Endodermal cell (in vitro differentiated cells): Measurements from ENCODE around the gene PCDHGA1. TPM values are rescaled to one million over a fixed set of nuclear protein-coding genes. Genes with fewer than 3 reads are reported as not detected.

Experiments used
- DNase-seq: peaks from one replicate; pipeline ENCODE4 v3.0.0-alpha.2; 2017
- H3K27ac ChIP-seq: 2 replicates; pipeline ENCODE4 v1.5.1; 2013; ENCODE audit warnings: mild to moderate bottlenecking, low read depth, low read length, moderate library complexity
- H3K27me3 ChIP-seq: 2 replicates; pipeline ENCODE4 v1.6.1; 2013; ENCODE audit warnings: mild to moderate bottlenecking, low read length, moderate library complexity; ENCODE audit not compliant: insufficient read depth, control insufficient read depth, poor library complexity, severe bottlenecking
- H3K36me3 ChIP-seq: 2 replicates; pipeline ENCODE4 v1.7.0; 2013; ENCODE audit warnings: mild to moderate bottlenecking, low read length, moderate library complexity; ENCODE audit not compliant: control insufficient read depth, insufficient read depth
- H3K4me1 ChIP-seq: one replicate; pipeline ENCODE4 v1.7.0; 2013; ENCODE audit warnings: low read length; ENCODE audit not compliant: control insufficient read depth, insufficient read depth
- H3K4me3 ChIP-seq: 2 replicates; pipeline ENCODE4 v1.5.1; 2013; ENCODE audit warnings: mild to moderate bottlenecking, low read length, moderate library complexity
- H3K9ac ChIP-seq: 2 replicates; pipeline ENCODE4 v1.6.1; 2013; ENCODE audit warnings: mild to moderate bottlenecking, low read length, moderate library complexity; ENCODE audit not compliant: poor library complexity, severe bottlenecking; ENCODE audit errors: extremely low read depth
- H3K9me3 ChIP-seq: 2 replicates; pipeline ENCODE4 v1.6.1; 2013; ENCODE audit warnings: mild to moderate bottlenecking, low read length, moderate library complexity; ENCODE audit not compliant: control insufficient read depth
- H3K27ac Mint-ChIP-seq: 2 replicates; pipeline ENCODE4 v1.8.0; 2020; ENCODE audit warnings: mixed read lengths
- H3K27me3 Mint-ChIP-seq: 2 replicates; pipeline ENCODE4 v1.8.0; 2021; ENCODE audit warnings: mild to moderate bottlenecking, mixed read lengths; ENCODE audit not compliant: insufficient read depth
- H3K36me3 Mint-ChIP-seq: 2 replicates; pipeline ENCODE4 v1.8.0; 2020; ENCODE audit warnings: low read depth, mixed read lengths
- H3K4me1 Mint-ChIP-seq: 2 replicates; pipeline ENCODE4 v1.8.0; 2020; ENCODE audit warnings: mixed read lengths
- H3K4me3 Mint-ChIP-seq: 2 replicates; pipeline ENCODE4 v1.8.0; 2020; ENCODE audit warnings: mild to moderate bottlenecking, moderate library complexity, mixed read lengths
- H3K9me3 Mint-ChIP-seq: 2 replicates; pipeline ENCODE4 v1.8.0; 2020; ENCODE audit warnings: mild to moderate bottlenecking, mixed read lengths
- WGBS, 2 experiments: methylation state at CpG; one replicate each; pipeline versions ENCODE4 v1.1.5 to v1.1.7; 2013; ENCODE audit warnings: missing lambda C conversion rate in 2 of 2, mixed read lengths in 1 of 2; ENCODE audit not compliant: insufficient coverage in 1 of 2, insufficient read length in 1 of 2; 5-methylcytosine and 5-hydroxymethylcytosine counted together
- total RNA-seq, 2 donors: library from RNA; stranded (reverse); fragmentation: NEBNext Ultra II Directional in 1 of 2; extraction: Animal tissue kit (Norgen Biotek cat#: 25700) in 1 of 2; gene quantifications; 2 replicates in 1 of 2; 3 replicates in 1 of 2; pipeline ENCODE4 v1.2.1, GENCODE V29; 2021
- TF ChIP-seq, protein P1 (sequence below): fragments of 200-600 bp; sonication (generic); conservative IDR thresholded peaks from 2 replicates; pipeline ENCODE4 v1.5.0; 2021; ENCODE audit warnings: antibody characterized with exemption, mild to moderate bottlenecking

Gene PCDHGA1
- total RNA-seq, 2 donors from 2014 or later = 0.38 to 2.2 TPM

- Histone ChIP-seq H3K4me1 (no peaks in the 10 kb centered on the region), H3K27me3 (no peaks in the 10 kb centered on the region), H3K9me3 (peaks cover 72% of the 10 kb centered on the region), H3K27ac (no peak within 1 kb of the TSS), H3K4me3 (peak within 1 kb of the TSS; percentile 4), H3K36me3 (no peaks in the 10 kb centered on the region), H3K9ac (no peak within 1 kb of the TSS)
- TF ChIP-seq, protein P1, sequence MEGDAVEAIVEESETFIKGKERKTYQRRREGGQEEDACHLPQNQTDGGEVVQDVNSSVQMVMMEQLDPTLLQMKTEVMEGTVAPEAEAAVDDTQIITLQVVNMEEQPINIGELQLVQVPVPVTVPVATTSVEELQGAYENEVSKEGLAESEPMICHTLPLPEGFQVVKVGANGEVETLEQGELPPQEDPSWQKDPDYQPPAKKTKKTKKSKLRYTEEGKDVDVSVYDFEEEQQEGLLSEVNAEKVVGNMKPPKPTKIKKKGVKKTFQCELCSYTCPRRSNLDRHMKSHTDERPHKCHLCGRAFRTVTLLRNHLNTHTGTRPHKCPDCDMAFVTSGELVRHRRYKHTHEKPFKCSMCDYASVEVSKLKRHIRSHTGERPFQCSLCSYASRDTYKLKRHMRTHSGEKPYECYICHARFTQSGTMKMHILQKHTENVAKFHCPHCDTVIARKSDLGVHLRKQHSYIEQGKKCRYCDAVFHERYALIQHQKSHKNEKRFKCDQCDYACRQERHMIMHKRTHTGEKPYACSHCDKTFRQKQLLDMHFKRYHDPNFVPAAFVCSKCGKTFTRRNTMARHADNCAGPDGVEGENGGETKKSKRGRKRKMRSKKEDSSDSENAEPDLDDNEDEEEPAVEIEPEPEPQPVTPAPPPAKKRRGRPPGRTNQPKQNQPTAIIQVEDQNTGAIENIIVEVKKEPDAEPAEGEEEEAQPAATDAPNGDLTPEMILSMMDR = peak; percentile 84
- H3K27me3 Mint-ChIP-seq = peaks cover 1% of the 10 kb centered on the region
- peak; percentile 89 for DNase-seq
- H3K36me3 Mint-ChIP-seq = peaks cover 56% of the 10 kb centered on the region
- no peaks in the 10 kb centered on the region for H3K4me1 Mint-ChIP-seq
- H3K4me3 Mint-ChIP-seq = peak within 1 kb of the TSS; percentile 57
- H3K27ac Mint-ChIP-seq = no peak within 1 kb of the TSS
- WGBS, 2 experiments = 80 to 85% methylated on average over 24 to 29 of the region's 29 CpGs
- H3K9me3 Mint-ChIP-seq = peaks cover 57% of the 10 kb centered on the region
Measured at GRCh38 chr5:141349917-141350619, 19.8 kb downstream of the PCDHGA1 start, which contains the start of gene PCDHGB1. PCDHGB1 (plus strand) TSS chr5:141350099; CDS start chr5:141350261, 162 bp downstream.

- Mint-ChIP-seq H3K4me1 (no peaks in the 10 kb centered on the region), H3K9me3 (peaks cover 59% of the 10 kb centered on the region), H3K27ac (no peak overlapping the region), H3K4me3 (no peak overlapping the region), H3K36me3 (peaks cover 60% of the 10 kb centered on the region), H3K27me3 (peaks cover 1% of the 10 kb centered on the region)
- Histone ChIP-seq H3K27ac (no peak overlapping the region), H3K9me3 (peaks cover 79% of the 10 kb centered on the region), H3K9ac (no peak overlapping the region), H3K27me3 (no peaks in the 10 kb centered on the region), H3K4me3 (no peak overlapping the region), H3K36me3 (no peaks in the 10 kb centered on the region), H3K4me1 (no peaks in the 10 kb centered on the region)
- TF ChIP-seq, protein P1 = no peak
- WGBS, 2 experiments = 95 to 98% methylated on average over 21 to 28 of the region's 36 CpGs
- no peak for DNase-seq
Measured at GRCh38 chr5:141351591-141351990, 21.3 kb downstream of the PCDHGA1 start.

DNA sequence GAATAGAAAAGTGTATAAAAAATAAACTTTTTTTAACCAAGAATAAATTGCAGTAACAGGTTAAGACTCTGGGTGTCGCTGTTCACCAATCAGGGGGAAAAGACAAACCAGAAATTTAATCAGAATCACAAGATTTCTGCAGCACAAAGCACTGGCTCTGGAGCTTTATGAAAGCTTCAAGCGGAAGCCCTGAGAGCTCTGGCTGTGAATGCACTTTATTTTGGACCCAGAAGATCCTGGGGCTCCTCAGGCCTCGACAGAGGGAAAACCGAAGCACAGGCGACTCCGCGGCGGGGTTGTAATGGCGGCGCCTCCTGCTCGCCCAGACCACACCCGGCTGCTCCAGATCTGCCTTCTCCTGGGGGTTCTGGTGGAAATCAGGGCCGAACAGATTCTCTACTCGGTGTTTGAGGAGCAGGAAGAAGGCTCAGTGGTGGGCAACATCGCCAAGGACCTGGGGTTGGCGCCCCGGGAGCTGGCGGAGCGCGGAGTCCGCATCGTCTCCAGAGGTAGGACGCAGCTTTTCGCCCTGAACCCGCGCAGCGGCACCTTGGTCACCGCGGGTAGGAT is 24.7 kb downstream of the PCDHGA1 start, which contains the start of gene PCDHGA4:
Gene PCDHGA4 (plus strand): TSS at position 122 of the 570 bp plus-strand sequence. CDS start 87 bp downstream, at position 209.
- H3K4me3 ChIP-seq = no peak within 1 kb of the TSS
- peaks cover 57% of the 10 kb centered on the region for H3K36me3 Mint-ChIP-seq

More for the DNA sequence above, 24.7 kb downstream of the PCDHGA1 start, which contains the start of gene PCDHGA4:
- TF ChIP-seq, protein P1 = peak; percentile 68
- no peak for DNase-seq
- no peak within 1 kb of the TSS for H3K4me3 Mint-ChIP-seq
- Histone ChIP-seq H3K4me1 (no peaks in the 10 kb centered on the region), H3K9ac (no peak within 1 kb of the TSS), H3K36me3 (no peaks in the 10 kb centered on the region), H3K27ac (no peak within 1 kb of the TSS), H3K9me3 (peaks cover 66% of the 10 kb centered on the region), H3K27me3 (no peaks in the 10 kb centered on the region)
- H3K9me3 Mint-ChIP-seq = peaks cover 68% of the 10 kb centered on the region
- no peaks in the 10 kb centered on the region for H3K4me1 Mint-ChIP-seq
- no peak within 1 kb of the TSS for H3K27ac Mint-ChIP-seq
- 94 to 96% methylated on average over 28 to 29 of the region's 29 CpGs for WGBS, 2 experiments
- peaks cover 1% of the 10 kb centered on the region for H3K27me3 Mint-ChIP-seq
